KG1 (cell line): ENCODE data around the gene FAM229A.

Experiments used
- DNase-seq: peaks from one replicate; lab custom pipeline; 2025; lab: John Stamatoyannopoulos, UW

FAM229A gene

DNA sequence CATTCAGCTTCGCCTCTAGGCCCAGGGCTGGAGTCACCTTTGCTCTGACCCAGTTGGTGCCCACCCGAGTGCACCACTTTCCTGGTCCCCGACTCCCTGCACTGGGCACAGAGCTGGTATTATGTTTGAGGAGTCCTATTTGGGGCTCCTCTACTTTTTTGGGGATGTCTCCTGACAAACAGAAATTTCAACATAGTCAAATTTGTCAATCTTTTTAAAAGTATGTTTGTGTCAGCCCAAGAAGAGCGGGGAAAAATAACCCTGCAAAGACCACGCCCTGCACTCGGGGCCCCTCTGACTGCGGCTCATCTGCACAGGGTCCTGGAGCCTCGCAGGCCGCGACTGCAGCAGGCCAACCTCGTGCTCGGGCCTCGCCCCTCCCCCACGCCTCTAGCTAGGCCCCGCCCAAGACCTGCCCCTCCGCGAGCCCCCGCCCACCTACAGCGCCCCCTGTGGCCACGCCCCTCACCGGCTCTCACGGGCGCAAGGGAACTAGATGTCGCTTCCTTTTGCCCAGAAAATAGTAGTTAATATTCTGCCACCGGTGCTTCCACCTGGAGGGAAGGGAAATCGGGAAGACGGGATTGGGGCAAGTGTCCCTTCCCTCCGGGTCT lies 11.4 kb downstream of the FAM229A start:
- no peak for DNase-seq

- peak; percentile 31 for DNase-seq
Measured at GRCh38 chr1:32349211-32349708, 13.0 kb downstream of the FAM229A start.

DNA sequence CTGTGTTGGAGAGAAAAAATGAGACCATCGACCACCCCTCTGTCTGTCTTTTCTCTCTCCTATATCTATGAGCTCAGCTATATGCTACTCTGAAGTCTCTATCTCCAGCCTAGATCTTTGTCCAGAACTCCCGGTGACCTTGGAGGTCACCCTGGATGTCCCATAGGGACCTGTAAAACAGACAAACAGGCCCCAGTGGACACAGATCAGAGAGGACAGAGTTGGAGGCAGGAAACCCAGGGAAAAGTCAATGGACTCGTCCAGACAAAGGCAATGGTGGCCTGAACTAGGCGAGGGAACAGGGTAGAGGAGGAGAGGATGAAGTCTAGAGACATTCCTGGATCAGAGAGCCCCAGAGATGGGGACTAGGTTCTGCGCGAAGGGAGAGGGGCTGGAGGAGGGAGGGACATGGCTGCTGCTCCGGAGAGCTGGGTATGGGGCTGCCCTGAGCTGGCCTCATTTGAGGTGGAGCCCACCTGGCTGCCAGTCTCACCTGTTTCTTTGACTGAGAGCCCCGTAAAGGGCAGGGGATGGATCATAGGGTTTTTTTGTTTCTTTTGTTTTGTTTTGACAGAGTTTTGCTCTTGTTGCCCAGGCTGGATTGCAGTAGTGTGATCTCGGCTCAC lies 15.6 kb downstream of the FAM229A start:
- DNase-seq: no peak

DNA sequence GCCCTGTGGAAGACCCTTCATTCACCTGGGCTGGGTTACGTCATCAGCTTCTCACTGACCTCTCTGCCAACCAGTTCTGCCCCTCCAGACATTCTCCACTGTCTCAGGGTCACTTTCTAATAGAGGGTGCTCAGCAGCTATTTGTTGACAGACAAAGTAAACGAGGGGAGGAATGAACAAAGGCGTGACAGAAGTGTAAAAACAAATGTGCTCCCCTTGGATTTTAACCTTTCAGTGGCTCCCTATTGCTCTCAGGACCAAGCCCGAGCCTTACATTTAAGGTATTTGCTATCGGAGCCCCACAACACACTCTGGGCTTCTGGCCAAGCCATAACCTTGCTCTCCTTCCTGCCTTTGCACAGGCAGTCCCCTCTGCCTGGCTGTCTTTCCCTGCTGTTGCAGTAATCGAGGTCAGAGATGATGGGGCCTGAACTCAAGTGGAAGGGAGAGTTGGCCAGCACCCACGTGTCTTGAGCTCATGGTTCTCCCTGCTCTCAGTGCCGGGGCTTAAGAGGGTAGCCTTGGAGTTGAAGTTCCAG lies 16.9 kb downstream of the FAM229A start:
- peak; percentile 17 for DNase-seq

DNA sequence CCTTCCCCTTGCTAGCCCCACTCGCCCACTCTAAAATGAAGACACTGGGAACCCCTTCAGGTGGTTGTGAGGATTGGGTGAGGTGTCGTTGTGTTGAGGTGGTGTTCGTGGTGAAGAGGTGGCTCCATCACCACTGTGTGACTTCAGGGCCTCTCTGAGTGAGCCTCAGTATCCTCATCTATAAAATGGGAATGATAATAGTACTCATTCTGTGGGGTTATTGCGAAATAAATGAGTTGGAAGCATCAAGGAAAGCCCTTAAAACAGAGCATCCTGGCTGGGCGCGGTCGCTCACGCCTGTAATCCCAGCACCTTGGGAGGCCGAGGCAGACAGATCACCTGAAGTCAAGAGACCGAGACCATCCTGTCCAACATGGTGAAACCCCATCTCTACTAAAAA lies 19.6 kb downstream of the FAM229A start:
- DNase-seq: no peak

- no peak for DNase-seq
Measured at GRCh38 chr1:32341971-32342370, 20.3 kb downstream of the FAM229A start.

DNA sequence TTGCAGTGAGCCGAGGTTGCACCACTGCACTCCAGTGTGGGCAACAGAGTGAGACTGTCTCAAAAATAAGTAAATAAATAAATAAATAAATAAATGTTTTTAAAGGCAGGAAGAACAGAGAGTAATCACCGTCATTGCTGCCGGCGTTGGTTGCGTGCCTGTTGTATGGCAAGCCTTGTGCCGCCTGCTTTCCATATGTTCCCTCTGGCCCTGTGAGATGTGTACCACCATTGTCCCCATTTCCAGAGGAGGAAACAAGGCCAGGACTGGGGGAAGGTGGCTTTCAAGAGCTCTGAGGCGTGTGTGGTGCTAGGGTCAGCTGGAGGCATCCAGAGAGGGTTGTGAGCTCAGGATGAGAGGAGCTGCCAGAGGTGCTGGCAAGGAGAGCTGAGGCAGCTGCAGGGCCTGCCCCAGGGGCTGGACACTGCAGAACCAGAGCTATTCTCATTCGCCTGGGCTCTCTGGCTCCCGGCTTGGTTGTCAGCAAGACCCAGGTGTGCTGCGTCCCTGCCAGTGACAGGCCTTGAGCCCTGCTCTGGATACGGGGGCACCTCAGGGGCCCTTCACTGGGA lies 21.0 kb downstream of the FAM229A start:
- no peak for DNase-seq

DNA sequence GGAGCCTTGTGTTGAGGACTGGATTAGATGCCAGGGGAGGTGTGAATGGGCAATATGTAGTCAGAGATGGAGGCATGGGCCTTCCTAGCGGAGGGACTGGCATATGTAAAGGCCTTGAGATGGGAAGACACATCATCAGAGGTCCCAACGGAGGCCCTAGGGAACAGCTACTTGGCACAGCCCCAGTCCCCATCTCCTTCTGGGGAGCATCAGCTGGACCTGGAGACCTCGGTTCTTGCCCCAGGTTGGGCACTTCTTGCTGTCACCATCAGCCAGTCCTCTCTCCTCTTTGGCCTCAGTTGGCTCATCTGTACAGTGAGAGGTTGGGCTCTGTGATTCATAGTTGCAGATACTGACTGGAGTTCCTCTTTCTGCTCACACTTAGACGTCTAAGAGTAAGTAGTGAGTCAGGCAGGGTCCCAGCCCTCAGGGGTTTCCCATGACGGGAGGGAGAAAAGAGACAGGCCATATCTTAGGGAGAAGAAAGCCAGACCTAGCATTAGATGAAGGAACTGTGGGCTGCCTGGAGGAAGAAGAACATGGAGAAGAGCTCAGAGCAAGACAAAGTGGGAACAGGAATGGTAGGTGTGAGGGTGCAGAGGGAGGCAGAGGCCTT lies 22.8 kb downstream of the FAM229A start:
- DNase-seq: no peak

GRCh38 chr1:32338637-32339145 lies 23.6 kb downstream of the FAM229A start:
- no peak for DNase-seq

GRCh38 chr1:32337855-32338636 lies 24.2 kb downstream of the FAM229A start:
- no peak for DNase-seq

GRCh38 chr1:32336963-32337675 lies 25.2 kb downstream of the FAM229A start:
- DNase-seq: peak; percentile 31

DNA sequence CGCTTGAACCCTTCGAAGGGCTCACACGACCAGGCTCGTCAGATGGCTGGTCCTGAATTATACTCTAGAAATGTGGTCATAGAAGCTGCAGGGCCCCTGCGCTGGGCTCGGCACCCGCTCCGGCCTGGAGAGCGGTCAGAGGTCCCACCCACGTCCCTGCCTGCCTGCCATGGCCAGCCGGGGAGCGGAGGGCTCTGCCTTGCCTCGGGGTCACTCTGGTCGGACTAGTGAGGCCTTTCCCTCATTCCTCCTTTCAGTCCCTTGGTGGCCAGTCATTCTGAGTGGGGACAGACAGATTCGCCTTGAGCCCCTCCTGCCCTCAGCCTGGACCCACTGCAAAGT lies 25.7 kb downstream of the FAM229A start:
- DNase-seq: no peak

DNA sequence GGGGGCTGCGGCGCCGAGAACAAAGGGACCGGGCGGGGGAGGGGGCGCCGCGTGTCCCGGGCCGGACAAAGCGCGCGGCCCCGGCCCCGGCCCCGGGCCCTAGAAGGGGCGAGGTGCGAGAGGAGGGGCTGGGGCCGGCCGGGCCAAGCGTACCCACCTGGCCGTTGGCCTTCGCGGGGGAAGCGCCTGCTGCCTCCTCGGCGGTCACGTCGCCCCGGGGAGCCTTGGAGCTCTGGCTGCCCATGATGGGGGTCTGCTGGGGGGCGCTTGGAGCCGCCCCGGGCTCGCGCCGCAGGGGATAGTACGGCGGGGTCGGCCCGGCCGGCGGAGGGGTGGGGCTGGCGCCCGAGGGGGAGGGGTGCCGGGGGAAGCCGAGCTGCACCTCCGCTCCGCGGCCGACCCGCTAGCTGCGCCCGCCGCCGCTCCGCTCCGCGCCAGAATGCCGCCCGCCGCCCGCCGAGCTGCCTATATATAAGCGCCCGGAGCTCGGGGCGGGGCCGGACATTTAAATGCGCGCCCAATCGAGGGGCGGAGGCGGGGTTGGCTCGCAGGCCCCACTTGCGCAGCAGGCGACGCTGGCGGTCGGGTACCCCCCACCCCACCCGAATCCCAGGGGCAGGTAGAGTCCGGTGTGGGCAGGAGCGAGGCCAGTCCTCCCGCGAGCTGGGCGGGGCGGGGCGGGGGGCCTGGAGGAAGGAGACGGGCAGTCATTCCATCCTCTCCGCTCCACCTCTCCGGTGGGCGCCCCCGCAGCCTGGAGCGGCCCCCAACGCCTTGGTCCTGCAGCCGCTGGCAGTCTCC lies 26.3 kb downstream of the FAM229A start, which contains the start of gene MARCKSL1:
Gene MARCKSL1 (minus strand): TSS at position 444 of the 801 bp plus-strand sequence. CDS start 200 bp downstream, at position 244.
- no peak for DNase-seq

GRCh38 chr1:32335535-32335789 lies 26.8 kb downstream of the FAM229A start:
- DNase-seq: no peak

DNA sequence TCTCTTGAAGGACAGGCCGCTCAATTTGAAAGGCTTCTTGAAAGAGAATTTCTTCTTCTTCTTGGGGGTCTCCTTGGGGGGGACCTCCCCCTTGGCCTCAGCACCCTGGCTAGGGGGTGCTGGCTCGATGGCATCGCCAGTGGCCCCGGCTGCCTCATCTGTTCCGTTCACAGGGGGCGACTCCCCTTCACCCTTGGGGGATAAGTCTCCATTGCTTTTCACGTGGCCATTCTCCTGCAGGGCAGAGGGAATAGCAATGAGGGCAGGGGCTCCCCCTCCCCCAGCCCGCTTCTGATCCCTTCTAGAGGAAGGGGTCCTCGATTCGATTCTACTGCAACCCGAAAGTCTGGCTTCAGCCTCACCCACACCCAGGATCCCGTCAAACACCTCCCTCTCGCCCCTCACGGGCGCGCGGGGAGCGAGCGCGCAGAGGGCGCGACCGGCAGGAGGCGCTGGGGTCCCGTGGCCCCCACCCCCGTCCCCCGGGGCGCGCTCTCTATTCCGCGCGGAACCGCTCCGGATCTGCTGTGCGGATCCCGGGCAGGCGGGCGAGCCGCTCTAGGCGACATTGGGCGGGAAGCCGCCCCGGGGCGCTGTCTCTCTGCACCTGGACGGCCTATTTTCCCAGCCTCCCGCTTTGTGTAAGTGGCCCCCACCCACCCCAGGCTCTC lies 27.3 kb downstream of the FAM229A start:
- peak; percentile 24 for DNase-seq

DNA sequence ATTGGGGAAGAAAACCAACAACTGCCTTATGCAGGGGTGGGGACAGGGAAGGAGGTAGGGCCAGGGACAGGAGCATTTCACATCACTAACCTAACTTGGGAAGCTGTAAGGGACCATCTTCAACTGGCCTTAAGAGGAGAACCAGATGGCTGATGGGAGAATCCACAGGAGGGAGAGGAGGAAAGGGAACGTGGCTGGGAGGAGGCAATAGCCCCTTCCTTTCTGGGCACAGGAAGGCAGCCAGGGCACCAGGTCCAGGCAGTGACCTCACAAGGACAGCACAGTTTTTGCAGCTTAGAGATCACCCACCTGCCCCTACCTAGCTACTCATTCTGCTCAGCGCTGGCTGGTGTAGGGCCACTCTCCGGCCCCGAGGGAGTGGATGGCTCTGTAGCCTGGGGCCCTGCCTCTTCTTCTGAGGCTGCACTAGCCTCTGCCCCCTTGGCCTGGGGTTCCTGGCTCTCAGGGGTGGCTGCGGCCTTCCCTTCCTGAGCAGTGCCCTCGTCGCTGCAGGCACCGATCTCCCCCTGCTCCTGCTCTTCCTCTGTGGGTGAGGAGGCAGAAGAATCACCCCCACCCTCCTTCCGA lies 27.9 kb downstream of the FAM229A start:
- DNase-seq: no peak

DNA sequence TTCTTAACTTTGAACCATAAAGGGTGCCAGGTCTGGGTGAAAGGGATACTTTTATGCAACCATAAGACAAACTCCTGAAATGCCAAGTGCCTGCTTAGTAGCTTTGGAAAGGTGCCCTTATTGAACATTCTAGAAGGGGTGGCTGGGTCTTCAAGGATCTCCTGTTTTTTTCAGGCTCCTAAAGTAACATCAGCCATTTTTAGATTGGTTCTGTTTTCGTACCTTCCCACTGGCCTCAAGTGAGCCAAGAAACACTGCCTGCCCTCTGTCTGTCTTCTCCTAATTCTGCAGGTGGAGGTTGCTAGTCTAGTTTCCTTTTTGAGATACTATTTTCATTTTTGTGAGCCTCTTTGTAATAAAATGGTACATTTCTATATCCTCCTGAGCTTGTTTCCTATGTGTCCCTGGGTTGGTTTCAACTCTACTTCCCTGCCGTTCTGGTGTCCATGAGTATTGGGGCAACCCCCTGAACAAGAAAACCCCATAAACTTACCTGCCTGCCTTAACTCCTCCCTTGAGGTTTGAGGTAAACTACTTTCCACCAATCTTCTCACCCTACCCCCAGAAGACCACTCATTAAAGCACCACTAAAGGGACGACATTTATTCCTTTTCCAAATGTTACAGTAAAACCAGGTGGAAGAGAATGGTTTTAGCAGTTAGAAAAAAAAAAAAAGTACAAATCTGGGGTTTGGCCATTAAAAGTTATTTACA lies 28.9 kb downstream of the FAM229A start:
- DNase-seq: no peak

DNA sequence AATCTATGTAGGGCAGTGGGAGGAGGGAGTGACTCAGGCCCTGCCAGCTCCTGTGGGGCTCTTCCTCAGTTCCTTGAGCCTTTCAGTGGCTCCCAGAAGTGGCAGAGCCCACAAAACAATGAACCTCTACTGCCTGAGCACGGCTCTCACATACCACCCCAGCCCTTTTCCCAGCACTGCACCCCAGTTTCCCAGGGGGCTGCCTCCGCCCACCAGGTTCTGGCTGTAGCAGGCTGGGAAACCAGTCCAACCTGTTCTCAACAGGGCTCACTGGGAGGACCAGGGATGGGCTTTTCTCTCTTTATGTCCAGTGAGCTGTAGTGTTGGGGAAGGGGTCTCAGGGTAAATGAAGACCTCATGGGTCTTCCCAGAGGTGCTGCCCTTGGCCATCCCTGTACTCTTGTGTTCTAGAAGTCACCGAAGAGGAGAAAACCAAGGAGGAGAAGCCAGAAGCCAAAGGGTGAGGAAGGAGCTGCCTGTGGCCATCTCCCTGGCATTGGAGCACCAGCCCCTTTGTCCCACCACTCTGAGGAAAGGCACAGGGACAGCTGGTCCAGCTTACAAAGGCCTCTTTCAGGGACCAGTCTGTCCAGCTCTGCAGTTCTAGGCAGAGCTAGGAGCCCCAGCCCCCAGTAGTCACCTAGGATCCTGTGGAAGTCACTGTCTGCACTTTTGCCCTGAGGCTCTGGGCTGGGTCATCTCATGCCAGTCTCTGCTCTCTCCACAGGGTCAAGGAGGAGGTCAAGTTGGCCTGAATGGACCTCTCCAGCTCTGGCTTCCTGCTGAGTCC lies 29.8 kb downstream of the FAM229A start:
- no peak for DNase-seq
